ENCODE measurements around the gene P4HTM.

P4HTM gene

GRCh38 chr3:48989796-48990635, at the start of gene P4HTM:
Gene P4HTM (plus strand): TSS chr3:48990241. CDS start chr3:48990257, 16 bp downstream.
- DNase-seq, result no peak

- no peak for DNase-seq
Observed at GRCh38 chr3:48945432-48945831, 44.6 kb upstream of the P4HTM start.

GRCh38 chr3:48945891-48946549, 44.0 kb upstream of the P4HTM start:
- DNase-seq, result no peak

- DNase-seq, result no peak
Observed at GRCh38 chr3:48949376-48949717, 40.7 kb upstream of the P4HTM start.

- DNase-seq, result no peak
Observed at GRCh38 chr3:48950051-48950450, 40.0 kb upstream of the P4HTM start.

- no peak for DNase-seq
Observed at GRCh38 chr3:48951764-48952163, 38.3 kb upstream of the P4HTM start.

GRCh38 chr3:48952510-48953118, 37.4 kb upstream of the P4HTM start:
- no peak for DNase-seq

GRCh38 chr3:48957006-48957705, 32.9 kb upstream of the P4HTM start:
- DNase-seq, result no peak

- no peak for DNase-seq
Observed at GRCh38 chr3:48960841-48961413, 29.1 kb upstream of the P4HTM start.

GRCh38 chr3:48962340-48962739, 27.7 kb upstream of the P4HTM start:
- no peak for DNase-seq

- DNase-seq, result no peak
Observed at GRCh38 chr3:48962939-48963338, 27.1 kb upstream of the P4HTM start.

- no peak for DNase-seq
Observed at GRCh38 chr3:48963591-48963990, 26.4 kb upstream of the P4HTM start.

- no peak for DNase-seq
Observed at GRCh38 chr3:48966367-48966766, 23.7 kb upstream of the P4HTM start.

GRCh38 chr3:48966876-48967361, 23.1 kb upstream of the P4HTM start:
- no peak for DNase-seq

- DNase-seq, result no peak
Observed at GRCh38 chr3:48970586-48970985, 19.5 kb upstream of the P4HTM start.

GRCh38 chr3:48974076-48974864, 15.8 kb upstream of the P4HTM start:
- DNase-seq, result no peak

- no peak for DNase-seq
Observed at GRCh38 chr3:48979451-48979850, 10.6 kb upstream of the P4HTM start.

- DNase-seq, result no peak
Observed at GRCh38 chr3:48980295-48980694, 9.7 kb upstream of the P4HTM start.

GRCh38 chr3:48982016-48982415, 8.0 kb upstream of the P4HTM start:
- DNase-seq, result no peak

GRCh38 chr3:48982686-48983085, 7.4 kb upstream of the P4HTM start:
- DNase-seq, result no peak

GRCh38 chr3:48983096-48983495, 6.9 kb upstream of the P4HTM start:
- no peak for DNase-seq

GRCh38 chr3:48984663-48985062, 5.4 kb upstream of the P4HTM start:
- DNase-seq, result no peak

Data from SHP77 treated with DMSO at 0.1 percent for 48 hours (cell line).